Uterus (tissue), 2 donors: ENCODE data around the gene PROP1.

ENCODE experiments used
- POLR2A ChIP-seq, 2 donors: fragments of 450-650 bp; IDR thresholded peaks; one replicate each; pipeline ENCODE4 v1.6.1; 2016; ENCODE audit warnings: antibody characterized with exemption in 2 of 2, mild to moderate bottlenecking in 1 of 2, moderate library complexity in 1 of 2
- TF ChIP-seq, protein P1 (sequence below), 4 experiments: fragments of 200-600 bp in 2 of 4; fragments of 450-650 bp in 2 of 4; sonication (generic) in 2 of 4; IDR thresholded peaks; one replicate each; pipeline ENCODE4 v1.5.1; 2016 to 2019; ENCODE audit warnings: antibody characterized with exemption in 4 of 4, mild to moderate bottlenecking in 2 of 4, moderate library complexity in 1 of 4

- TF ChIP-seq, protein P1, sequence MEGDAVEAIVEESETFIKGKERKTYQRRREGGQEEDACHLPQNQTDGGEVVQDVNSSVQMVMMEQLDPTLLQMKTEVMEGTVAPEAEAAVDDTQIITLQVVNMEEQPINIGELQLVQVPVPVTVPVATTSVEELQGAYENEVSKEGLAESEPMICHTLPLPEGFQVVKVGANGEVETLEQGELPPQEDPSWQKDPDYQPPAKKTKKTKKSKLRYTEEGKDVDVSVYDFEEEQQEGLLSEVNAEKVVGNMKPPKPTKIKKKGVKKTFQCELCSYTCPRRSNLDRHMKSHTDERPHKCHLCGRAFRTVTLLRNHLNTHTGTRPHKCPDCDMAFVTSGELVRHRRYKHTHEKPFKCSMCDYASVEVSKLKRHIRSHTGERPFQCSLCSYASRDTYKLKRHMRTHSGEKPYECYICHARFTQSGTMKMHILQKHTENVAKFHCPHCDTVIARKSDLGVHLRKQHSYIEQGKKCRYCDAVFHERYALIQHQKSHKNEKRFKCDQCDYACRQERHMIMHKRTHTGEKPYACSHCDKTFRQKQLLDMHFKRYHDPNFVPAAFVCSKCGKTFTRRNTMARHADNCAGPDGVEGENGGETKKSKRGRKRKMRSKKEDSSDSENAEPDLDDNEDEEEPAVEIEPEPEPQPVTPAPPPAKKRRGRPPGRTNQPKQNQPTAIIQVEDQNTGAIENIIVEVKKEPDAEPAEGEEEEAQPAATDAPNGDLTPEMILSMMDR (IDR thresholded peaks at IDR 0.05): no peak
- no peak for TF ChIP-seq POLR2A (IDR thresholded peaks at IDR 0.05)
Measured at GRCh38 chr5:177966839-177967166, 29.2 kb downstream of the PROP1 start.
